GM21528 (cell line): ENCODE data around the gene SRGAP2C.
"Not testable (repeated sequence)": the region's sequence is repeated elsewhere in the genome, so short reads cannot be mapped to it uniquely, and the experiment has no call there.

ENCODE experiments used
- ATAC-seq: cut with Tn5 transposase; IDR thresholded peaks from one replicate; pipeline ENCODE4 v1.9.1; 2021; ENCODE audit warnings: mild to moderate bottlenecking, moderate library complexity; ENCODE audit not compliant: unreplicated experiment, low FRiP score

Gene SRGAP2C

DNA sequence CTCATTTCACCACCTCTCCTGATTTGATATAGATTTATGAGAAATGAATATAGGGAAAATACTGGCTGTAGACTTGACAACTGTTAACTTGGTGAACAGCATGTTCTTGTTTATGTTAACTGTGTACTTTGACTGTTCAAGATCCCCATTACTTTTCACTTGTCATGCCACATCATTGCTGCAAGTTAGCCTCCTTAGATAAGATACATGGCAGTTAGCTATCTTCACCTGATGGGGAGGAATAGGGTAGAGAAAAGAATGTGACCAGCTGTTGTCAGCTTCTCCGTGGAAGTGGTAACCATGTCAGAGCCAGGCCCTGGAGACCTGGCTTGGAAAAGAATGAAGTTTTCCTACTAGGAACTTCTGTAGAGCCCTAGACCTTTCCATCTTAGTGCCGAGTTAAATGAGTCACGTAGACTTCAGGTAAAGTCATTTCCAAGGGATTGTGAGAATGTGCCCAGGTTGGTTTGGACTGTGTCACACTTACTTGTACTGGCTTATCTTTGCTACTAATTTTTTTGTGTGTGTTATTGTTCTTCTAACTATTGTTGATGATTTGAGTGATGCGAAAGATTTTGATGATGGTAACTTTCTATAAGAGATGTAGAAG, 41.6 kb downstream of the SRGAP2C start:
- ATAC-seq: not testable (repeated sequence)

DNA sequence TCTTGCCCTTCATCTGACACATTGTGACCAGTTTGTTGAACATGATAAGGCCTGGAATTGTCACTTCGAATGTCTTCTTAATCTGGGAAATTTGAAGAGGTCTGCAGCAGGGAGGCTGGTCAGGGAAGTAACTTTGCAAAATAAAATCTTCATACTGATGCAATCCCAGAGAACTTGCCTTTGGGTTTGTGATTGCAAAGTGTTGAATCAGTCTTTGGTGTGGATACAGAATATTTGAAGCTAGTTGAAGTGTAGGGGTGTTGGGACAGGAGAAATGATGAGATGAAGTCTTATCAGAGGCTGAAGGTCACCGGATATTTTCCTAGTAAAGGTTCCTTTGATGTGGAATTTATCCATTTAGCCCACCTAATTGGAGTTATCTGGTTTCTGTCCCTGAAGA, 42.1 kb downstream of the SRGAP2C start:
- not testable (repeated sequence) for ATAC-seq

DNA sequence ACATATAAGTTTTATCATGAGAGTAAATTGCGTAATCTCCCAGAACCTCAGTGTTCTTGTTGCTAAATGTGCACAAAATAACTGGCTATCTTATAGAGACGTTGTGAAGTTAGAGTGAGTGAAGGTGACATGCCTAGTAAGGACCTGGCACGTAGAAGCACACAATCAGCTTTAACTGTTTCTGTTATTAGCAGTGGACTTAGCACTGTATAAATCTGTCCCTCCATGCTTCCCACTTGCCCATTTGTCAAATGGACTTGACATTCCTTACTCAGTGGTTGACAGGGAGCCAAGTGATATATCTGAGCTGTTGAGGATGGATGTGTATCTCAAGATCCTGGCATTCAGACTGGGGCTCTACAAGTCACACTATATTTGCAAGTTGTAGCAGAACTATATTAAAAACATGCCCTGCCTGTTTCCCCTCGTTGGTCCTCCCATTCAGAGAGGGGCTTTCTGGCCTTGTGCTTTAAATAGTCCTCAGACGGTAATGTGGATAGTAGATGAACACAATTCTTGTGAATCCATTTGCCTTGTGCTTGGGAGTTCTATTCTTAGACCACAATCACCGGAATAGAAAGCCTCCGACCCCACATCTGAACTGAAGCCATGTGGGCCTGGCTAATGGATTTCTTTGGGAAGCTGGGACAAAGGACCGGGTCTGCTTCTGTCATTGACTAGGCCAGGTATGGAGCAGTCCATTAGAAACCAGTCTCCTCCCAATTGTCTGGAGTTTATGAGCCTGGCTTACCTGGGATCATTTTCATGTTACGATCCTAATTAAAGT, 43.0 kb downstream of the SRGAP2C start:
- ATAC-seq: not testable (repeated sequence)

DNA sequence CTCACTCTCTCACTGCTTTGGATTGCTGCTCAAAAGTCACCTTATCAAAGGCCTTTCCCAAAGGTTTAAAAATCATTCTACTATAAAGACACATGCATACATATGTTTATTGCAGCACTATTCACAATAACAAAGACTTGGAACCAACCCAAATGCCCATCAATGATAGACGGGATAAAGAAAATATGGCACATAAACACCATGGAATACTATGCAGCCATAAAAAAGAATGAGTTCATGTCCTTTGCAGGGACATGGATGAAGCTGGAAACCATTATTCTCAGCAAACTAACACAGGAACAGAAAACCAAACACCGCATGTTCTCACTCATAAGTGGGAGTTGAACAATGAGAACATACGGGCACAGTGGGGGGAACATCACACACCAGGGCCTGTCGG, 45.9 kb downstream of the SRGAP2C start:
- not testable (repeated sequence) for ATAC-seq

GRCh38 chr1:121232445-121233125, 47.8 kb downstream of the SRGAP2C start:
- ATAC-seq: peak; percentile 80

- ATAC-seq: not testable (repeated sequence)
Observed at GRCh38 chr1:121234090-121234759, 49.5 kb downstream of the SRGAP2C start.

GRCh38 chr1:121238384-121238783, 53.6 kb downstream of the SRGAP2C start:
- ATAC-seq: peak; percentile 85

DNA sequence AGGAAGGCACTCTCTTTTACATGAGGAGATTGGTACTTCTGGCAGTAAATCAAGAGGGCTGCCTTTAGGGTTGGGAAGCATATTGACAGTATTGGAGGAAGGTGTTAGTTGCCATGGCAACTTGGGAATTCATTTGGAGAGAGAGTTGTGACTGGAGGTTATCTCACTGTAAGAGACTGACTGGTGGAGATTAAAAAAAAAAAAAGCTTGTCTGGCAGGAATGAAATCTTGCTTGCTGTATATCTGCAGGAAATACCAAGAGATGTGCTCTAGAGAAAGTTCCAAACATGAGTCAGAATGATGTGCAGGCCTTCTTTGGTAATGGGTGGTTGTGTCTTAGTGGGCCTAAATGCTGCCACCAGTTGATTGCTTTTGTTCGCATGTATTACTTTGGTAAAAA, 59.1 kb downstream of the SRGAP2C start:
- ATAC-seq: not testable (repeated sequence)

DNA sequence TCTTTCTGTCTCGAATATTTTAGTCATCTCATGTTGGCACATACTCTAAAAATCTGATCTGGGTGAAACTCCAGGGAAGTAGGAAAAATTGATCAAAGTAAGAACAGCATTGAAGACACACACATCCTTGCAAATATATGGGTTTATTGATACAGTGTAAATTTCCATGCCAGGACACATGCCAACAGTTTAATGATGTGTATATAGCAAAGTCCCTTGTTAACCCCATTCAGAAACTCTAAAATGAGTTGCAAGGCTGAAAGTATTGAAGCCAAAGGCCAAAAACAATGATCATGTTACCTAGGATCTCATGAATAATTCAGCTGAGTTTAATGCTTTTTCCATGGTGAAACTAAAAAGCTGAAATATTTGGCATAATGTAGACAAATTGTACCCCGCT, 61.6 kb downstream of the SRGAP2C start:
- not testable (repeated sequence) for ATAC-seq

DNA sequence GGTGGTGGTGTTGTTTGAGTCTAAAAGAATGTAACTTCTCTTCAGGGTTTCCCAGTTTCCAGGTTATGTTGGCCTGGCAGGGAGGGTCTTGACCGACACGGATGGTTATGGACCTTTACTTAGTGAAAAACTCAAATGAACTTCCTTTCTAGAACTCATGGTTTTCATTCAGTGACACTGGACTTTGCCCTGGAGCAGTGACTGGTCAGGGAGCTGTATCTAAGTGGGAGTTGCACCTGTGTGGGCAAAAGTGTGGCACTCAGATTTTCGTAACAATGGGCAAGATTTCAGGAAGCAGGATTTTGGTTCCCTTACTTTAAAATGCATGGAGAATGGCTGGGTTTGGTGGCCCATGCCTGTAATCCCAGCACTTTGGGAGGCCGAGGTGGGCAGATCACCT, 67.9 kb downstream of the SRGAP2C start:
- ATAC-seq: not testable (repeated sequence)

GRCh38 chr1:121254618-121255017, 69.8 kb downstream of the SRGAP2C start:
- not testable (repeated sequence) for ATAC-seq

GRCh38 chr1:121257632-121258031, 72.9 kb downstream of the SRGAP2C start:
- not testable (repeated sequence) for ATAC-seq

DNA sequence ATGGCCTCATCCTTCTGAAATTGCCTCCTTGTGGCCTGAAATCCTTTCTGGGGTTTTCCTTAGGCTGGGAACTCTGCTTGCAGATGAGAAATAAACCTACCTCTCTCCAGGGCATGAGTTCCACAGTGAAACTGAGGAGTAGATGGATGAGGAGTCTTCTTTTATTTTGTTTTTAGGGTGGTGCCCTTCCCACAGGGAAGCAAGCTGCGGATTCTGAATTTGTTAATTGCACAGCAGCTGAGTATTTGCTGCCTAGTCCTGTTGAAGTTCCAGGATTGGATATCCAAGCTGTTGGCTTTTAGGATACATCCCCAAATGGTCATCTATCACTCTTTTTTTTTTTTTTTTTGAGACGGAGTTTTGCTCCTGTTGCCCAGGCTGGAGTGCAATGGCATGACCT, 73.4 kb downstream of the SRGAP2C start:
- ATAC-seq: not testable (repeated sequence)

- not testable (repeated sequence) for ATAC-seq
Observed at GRCh38 chr1:121260205-121260604, 75.4 kb downstream of the SRGAP2C start.

- ATAC-seq: not testable (repeated sequence)
Observed at GRCh38 chr1:121262163-121262562, 77.4 kb downstream of the SRGAP2C start.

DNA sequence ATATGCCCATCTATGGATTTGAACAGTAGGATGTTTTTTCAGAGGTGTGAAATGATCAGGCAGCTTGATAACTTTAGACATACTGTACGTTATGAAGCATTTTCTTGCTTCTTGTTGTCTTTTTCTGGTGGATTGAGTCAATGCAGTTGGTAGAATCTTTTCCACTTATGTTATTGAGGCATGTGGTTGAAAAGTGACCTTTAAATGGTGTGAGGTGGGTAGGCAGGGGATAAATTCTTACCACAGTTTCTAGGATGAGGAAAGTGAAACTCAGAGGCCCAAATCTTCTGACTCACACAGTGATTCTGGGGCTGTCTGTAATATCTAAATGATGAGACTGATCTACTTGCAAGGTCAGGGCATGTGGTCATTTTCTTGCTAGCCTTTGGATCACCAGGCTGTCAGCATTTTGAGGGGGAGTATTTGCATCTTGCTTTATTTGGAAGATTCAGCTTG, 79.0 kb downstream of the SRGAP2C start:
- peak; percentile 80 for ATAC-seq

DNA sequence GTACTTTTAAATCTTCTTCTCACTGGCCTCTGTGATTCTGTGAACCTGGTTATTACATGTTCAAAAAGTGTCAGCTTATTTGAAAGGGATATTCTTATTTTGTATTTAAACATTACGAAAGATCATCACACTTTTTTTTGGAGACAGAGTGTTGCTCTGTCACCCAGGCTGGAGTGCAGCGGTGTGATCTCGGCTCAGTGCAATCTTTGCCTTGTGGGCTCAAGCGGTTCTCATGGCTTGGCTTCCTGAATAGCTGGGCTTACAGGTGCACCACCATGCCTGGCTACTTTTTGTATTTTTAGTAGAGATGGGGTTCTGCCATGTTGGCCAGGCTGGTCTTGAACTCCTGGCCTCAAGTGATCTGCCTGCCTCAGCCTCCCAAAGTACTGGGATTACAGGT, 82.3 kb downstream of the SRGAP2C start:
- not testable (repeated sequence) for ATAC-seq

- not testable (repeated sequence) for ATAC-seq
Observed at GRCh38 chr1:121269309-121269708, 84.5 kb downstream of the SRGAP2C start.

GRCh38 chr1:121269973-121270372, 85.2 kb downstream of the SRGAP2C start:
- ATAC-seq: not testable (repeated sequence)

GRCh38 chr1:121271143-121271715, 86.5 kb downstream of the SRGAP2C start:
- ATAC-seq: peak; percentile 56
